HCT116 (cell line): ENCODE data around the gene RANBP10. TPM values are rescaled to one million over a fixed set of nuclear protein-coding genes. Genes with fewer than 3 reads are reported as not detected.

Experiments
- ATAC-seq: fragments of 200-7000 bp; cut with Tn5 transposase; 2 replicates; pipeline ENCODE4 v1.9.1; 2020; ENCODE audit warnings: mild to moderate bottlenecking, moderate library complexity
- BruUV-seq: library from RNA; stranded (reverse); fragments of 400-500 nt; replicated peaks from 2 replicates; lab custom pipeline; 2021; lab: Mats Ljungman, UMichigan
- CTCF ChIA-PET: fragments of 300-600 bp; sonication (Branson Sonifier 250); formaldehyde crosslinking; loops from one replicate; lab custom pipeline; 2021; ENCODE audit warnings: antibody characterized with exemption; lab: Charles Lee
- POLR2A ChIA-PET: fragments of 300-600, 350-600 bp; sonication (Branson Sonifier 250); formaldehyde crosslinking; loops from one replicate; lab custom pipeline; 2021; ENCODE audit warnings: antibody characterized with exemption; lab: Charles Lee
- RAD21 ChIA-PET, 2 experiments: fragments of 300-600 bp; sonication (Branson Sonifier 250); formaldehyde crosslinking; loops; one replicate each; lab custom pipeline; 2023; ENCODE audit warnings: low total read pairs in 2 of 2; ENCODE audit not compliant: uncharacterized antibody in 2 of 2, unreplicated experiment in 2 of 2, low non-redundant PET in 1 of 2; lab: Charles Lee
- DNase-seq: peaks from one replicate; pipeline ENCODE4 v3.0.0-alpha.2; 2010; ENCODE audit warnings: low read depth, low spot score
- H2AFZ ChIP-seq: fragments of 200-600 bp; shearing (Covaris generic), sonication (generic); 2 replicates; pipeline ENCODE4 v1.6.1; 2017; ENCODE audit warnings: low read depth, mixed run types, mixed read lengths, antibody characterized with exemption, low read length; ENCODE audit not compliant: poor library complexity, severe bottlenecking
- H3K27ac ChIP-seq: 2 replicates; pipeline ENCODE4 v1.5.1; 2012; ENCODE audit warnings: low read depth, low read length
- H3K27me3 ChIP-seq: fragments of 200-600 bp; sonication (generic); 2 replicates; pipeline ENCODE4 v1.6.1; 2016; ENCODE audit warnings: mixed run types, low read length, mixed read lengths; ENCODE audit not compliant: insufficient read depth
- H3K36me3 ChIP-seq, 2 experiments: fragments of 200-500 bp in 1 of 2; fragments of 200-600 bp in 1 of 2; sonication (Bioruptor generic) in 1 of 2; sonication (generic) in 1 of 2; 2 replicates each; pipeline versions ENCODE4 v1.5.1 to v1.6.1; 2014 to 2016; ENCODE audit warnings: low read length in 2 of 2, inconsistent platforms in 1 of 2, mixed read lengths in 1 of 2, mixed run types in 1 of 2; ENCODE audit not compliant: insufficient read depth in 2 of 2, control insufficient read depth in 1 of 2
- H3K4me1 ChIP-seq, 2 experiments: fragments of 200-600 bp in 1 of 2; sonication (generic) in 1 of 2; 2 replicates each; pipeline versions ENCODE4 v1.5.1 to v1.6.1; 2012 to 2017; ENCODE audit warnings: low read length in 2 of 2, inconsistent platforms in 1 of 2, mild to moderate bottlenecking in 1 of 2, mixed read lengths in 1 of 2, mixed run types in 1 of 2, moderate library complexity in 1 of 2; ENCODE audit not compliant: insufficient read depth in 2 of 2, control insufficient read depth in 1 of 2
- H3K4me2 ChIP-seq: fragments of 200-600 bp; sonication (generic); 2 replicates; pipeline ENCODE4 v1.6.1; 2017; ENCODE audit warnings: mixed run types, low read length, mixed read lengths
- H3K4me3 ChIP-seq, 2 experiments: fragments of 200-600 bp in 1 of 2; sonication (generic) in 1 of 2; replicated peaks in 1 of 2; 2 replicates each; pipeline ENCODE4 v1.5.1; 2011 to 2016; ENCODE audit warnings: low read length in 2 of 2, control low read depth in 1 of 2, low read depth in 1 of 2, mild to moderate bottlenecking in 1 of 2, mixed read lengths in 1 of 2, mixed run types in 1 of 2
- H3K79me2 ChIP-seq: fragments of 200-600 bp; sonication (generic); 2 replicates; pipeline ENCODE4 v1.6.1; 2017; ENCODE audit warnings: mild to moderate bottlenecking, mixed run types, low read length, moderate library complexity, mixed read lengths; ENCODE audit not compliant: insufficient read depth
- H3K9ac ChIP-seq: fragments of 200-600 bp; sonication (generic); 2 replicates; pipeline ENCODE4 v1.6.1; 2016; ENCODE audit warnings: low read length, mixed read lengths
- H3K9me2 ChIP-seq: fragments of 200-600 bp; sonication (generic), shearing (Covaris generic); 2 replicates; pipeline ENCODE4 v1.6.1; 2017; ENCODE audit warnings: mixed run types, mild to moderate bottlenecking, moderate library complexity; ENCODE audit not compliant: insufficient read depth
- H3K9me3 ChIP-seq, 2 experiments: fragments of 200-500 bp in 1 of 2; fragments of 200-600 bp in 1 of 2; sonication (Bioruptor generic) in 1 of 2; sonication (generic) in 1 of 2; 2 replicates each; pipeline ENCODE4 v1.6.1; 2014 to 2017; ENCODE audit warnings: low read length in 2 of 2, mixed read lengths in 2 of 2, inconsistent platforms in 1 of 2, low read depth in 1 of 2, mild to moderate bottlenecking in 1 of 2, mixed run types in 1 of 2, moderate library complexity in 1 of 2; ENCODE audit not compliant: control insufficient read depth in 1 of 2, insufficient read depth in 1 of 2
- H4K20me1 ChIP-seq: fragments of 200-600 bp; sonication (generic), shearing (Covaris generic); 2 replicates; pipeline ENCODE4 v1.6.1; 2017; ENCODE audit warnings: mixed run types, mild to moderate bottlenecking, moderate library complexity; ENCODE audit not compliant: insufficient read depth
- CTCF ChIP-seq, 3 experiments: fragments of 200-600 bp in 1 of 3; sonication (generic) in 1 of 3; IDR thresholded peaks in 2 of 3; conservative IDR thresholded peaks in 1 of 3; 2 replicates each; pipeline ENCODE4 v1.5.1; 2012 to 2017; ENCODE audit warnings: low read depth in 2 of 3, low read length in 2 of 3, antibody characterized with exemption in 1 of 3, borderline replicate concordance in 1 of 3, control low read depth in 1 of 3, mild to moderate bottlenecking in 1 of 3, mixed read lengths in 1 of 3, mixed run types in 1 of 3, moderate library complexity in 1 of 3; ENCODE audit not compliant: insufficient read depth in 1 of 3
- EGR1 ChIP-seq: IDR thresholded peaks from 2 replicates; pipeline ENCODE4 v1.6.1; 2012; ENCODE audit warnings: low read depth
- ELF1 ChIP-seq: IDR thresholded peaks from 2 replicates; pipeline ENCODE4 v1.6.1; 2012; ENCODE audit warnings: low read depth, borderline replicate concordance
- FOSL1 ChIP-seq: IDR thresholded peaks from 2 replicates; pipeline ENCODE4 v1.6.1; 2012; ENCODE audit warnings: low read depth
- JUND ChIP-seq: IDR thresholded peaks from 2 replicates; pipeline ENCODE4 v1.6.1; 2012
- MAX ChIP-seq: IDR thresholded peaks from 2 replicates; pipeline ENCODE4 v1.6.1; 2012
- SIN3A ChIP-seq: IDR thresholded peaks from 2 replicates; pipeline ENCODE4 v1.6.1; 2012; ENCODE audit warnings: low read depth
- SP1 ChIP-seq: IDR thresholded peaks from 2 replicates; pipeline ENCODE4 v1.6.1; 2012; ENCODE audit warnings: low read depth
- SRF ChIP-seq: IDR thresholded peaks from 2 replicates; pipeline ENCODE4 v1.6.1; 2012; ENCODE audit warnings: low read depth
- ZFX ChIP-seq: fragments of 450-650 bp; IDR thresholded peaks from 2 replicates; pipeline ENCODE4 v1.6.1; 2017
- intact Hi-C: fragments of 100-400 bp; cut with micrococcal nuclease; formaldehyde crosslinking; loops from 2 replicates; pipeline ENCODE4 v1.10.0; 2022
- total RNA-seq: library from RNA; stranded (reverse); gene quantifications from one replicate; pipeline ENCODE4 v1.2.1, GENCODE V29; 2021; ENCODE audit not compliant: unreplicated experiment
- TF ChIP-seq, protein P1 (sequence below): IDR thresholded peaks from 2 replicates; pipeline ENCODE4 v1.6.1; 2012; ENCODE audit warnings: low read depth
- TF ChIP-seq, protein P2 (sequence below): IDR thresholded peaks from 2 replicates; pipeline ENCODE4 v1.6.1; 2012

RANBP10 gene
- total RNA-seq, 1 experiment from 2014 or later: 16.9 TPM

DNA sequence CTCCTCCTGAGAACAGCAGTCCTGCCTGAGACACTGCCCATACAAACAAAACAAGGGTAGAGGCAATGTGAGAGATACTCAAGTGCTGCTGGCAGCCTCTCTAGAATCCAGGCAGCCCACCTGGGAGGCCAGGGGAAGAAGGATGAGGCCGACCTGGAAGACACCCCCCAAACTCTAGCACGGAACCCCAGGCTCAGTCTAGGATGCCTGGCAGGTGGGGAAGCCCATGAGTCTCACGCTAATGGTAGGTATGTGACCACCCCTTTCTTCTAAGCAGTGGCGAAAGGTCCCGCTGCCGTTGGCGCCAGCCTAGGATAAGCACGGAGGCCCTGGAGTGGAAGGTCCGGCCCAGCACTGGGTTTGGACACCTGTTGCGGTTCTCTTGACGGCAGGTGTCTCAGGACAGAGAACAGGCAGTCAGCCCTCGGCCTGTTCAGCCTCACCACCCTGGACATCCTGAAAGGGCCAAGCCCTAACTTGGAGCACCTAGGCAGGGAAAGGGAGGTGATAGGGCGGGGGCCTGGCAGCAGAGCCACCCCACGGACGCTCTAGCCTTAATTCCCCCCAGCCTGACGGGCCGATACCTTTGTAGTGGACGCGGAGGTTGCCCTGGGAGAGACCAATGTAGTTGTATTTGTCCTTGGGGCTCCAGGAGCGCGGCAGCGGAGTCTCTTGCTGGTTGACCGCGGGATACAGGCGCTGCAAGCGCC lies 487 bp downstream of the RANBP10 start:
- no peaks in the 10 kb centered on the region for H3K9me2 ChIP-seq
- H3K79me2 ChIP-seq: peaks cover 38% of the 10 kb centered on the region
- H3K4me1 ChIP-seq: peaks cover 12 to 23% of the 10 kb centered on the region in 2 experiments
- DNase-seq (no peak), ATAC-seq (peak; percentile 7)
- ChIA-PET RAD21 (interaction anchor here in 1 of 2 experiments (1.3 kb wide), 1 partner anchor 133 kb away, joined by 3 read pairs; no protein-coding TSS in a partner anchor), POLR2A (interaction anchor here (0.8 to 1.6 kb wide), 9 partner anchors 10 to 217 kb away, joined by 3 to 9 read pairs (median 3); partner anchors contain the start of genes DDX28, DUS2 and NUTF2), CTCF (interaction anchor here (1.0 to 3.0 kb wide), 4 partner anchors 9 to 133 kb away, joined by 3 to 57 read pairs (median 6); no protein-coding TSS in a partner anchor)
- BruUV-seq: no TSS peak
- peak overlapping the region; percentile 95 for H3K9ac ChIP-seq
- intact Hi-C loops: loop anchor here (1.0 to 10.0 kb wide), 3 partner anchors 40 to 281 kb away; partner anchors contain the start of genes NUTF2 and RIPOR1
- peak overlapping the region; percentile 93 for H3K4me2 ChIP-seq
- H3K27me3 ChIP-seq: no peaks in the 10 kb centered on the region
- no peaks in the 10 kb centered on the region for H4K20me1 ChIP-seq
- no peaks in the 10 kb centered on the region for H3K9me3 ChIP-seq
- H3K36me3 ChIP-seq: peaks cover 5 to 6% of the 10 kb centered on the region in 2 experiments; a peak in 2 of 4 replicates
- H3K4me3 ChIP-seq: peak overlapping the region; percentile 98 to 100
- no peak for TF ChIP-seq SIN3A
- TF ChIP-seq ZFX: peak; percentile 51; the same call in 1 of the 2 replicates
- H2AFZ ChIP-seq: no peak overlapping the region
- H3K27ac ChIP-seq: peak overlapping the region; percentile 68

GRCh38 chr16:67804853-67805542 lies 1.4 kb downstream of the RANBP10 start:
- Histone ChIP-seq H3K79me2 (peaks cover 46% of the 10 kb centered on the region), H3K27me3 (no peaks in the 10 kb centered on the region), H3K4me1 (peaks cover 12 to 31% of the 10 kb centered on the region in 2 experiments), H3K36me3 (peaks cover 5 to 6% of the 10 kb centered on the region in 2 experiments; a peak in 2 of 4 replicates), H3K9me3 (no peaks in the 10 kb centered on the region), H3K4me3 (peak overlapping the region; percentile 98 to 100), H3K4me2 (peak overlapping the region; percentile 93), H3K9me2 (no peaks in the 10 kb centered on the region), H2AFZ (no peak overlapping the region), H3K27ac (0 out of 2 replicates have a peak overlapping the region, but pooled peaks have one; percentile 0), H3K9ac (peak overlapping the region; percentile 95), H4K20me1 (no peaks in the 10 kb centered on the region)
- intact Hi-C loops: loop anchor here (5.0 to 10.0 kb wide), 2 partner anchors 133 to 280 kb away; partner anchors contain the start of gene RIPOR1
- DNase-seq (no peak), ATAC-seq (no peak)
- TSS peak; percentile 58 for BruUV-seq
- CTCF ChIA-PET: no interaction called here
- RAD21 ChIA-PET: no interaction called here
- POLR2A ChIA-PET: no interaction called here
- TF ChIP-seq ELF1: no peak
- TF ChIP-seq JUND: no peak
- no peak for TF ChIP-seq MAX
- TF ChIP-seq EGR1: no peak
- TF ChIP-seq SRF: no peak
- TF ChIP-seq, protein P1, sequence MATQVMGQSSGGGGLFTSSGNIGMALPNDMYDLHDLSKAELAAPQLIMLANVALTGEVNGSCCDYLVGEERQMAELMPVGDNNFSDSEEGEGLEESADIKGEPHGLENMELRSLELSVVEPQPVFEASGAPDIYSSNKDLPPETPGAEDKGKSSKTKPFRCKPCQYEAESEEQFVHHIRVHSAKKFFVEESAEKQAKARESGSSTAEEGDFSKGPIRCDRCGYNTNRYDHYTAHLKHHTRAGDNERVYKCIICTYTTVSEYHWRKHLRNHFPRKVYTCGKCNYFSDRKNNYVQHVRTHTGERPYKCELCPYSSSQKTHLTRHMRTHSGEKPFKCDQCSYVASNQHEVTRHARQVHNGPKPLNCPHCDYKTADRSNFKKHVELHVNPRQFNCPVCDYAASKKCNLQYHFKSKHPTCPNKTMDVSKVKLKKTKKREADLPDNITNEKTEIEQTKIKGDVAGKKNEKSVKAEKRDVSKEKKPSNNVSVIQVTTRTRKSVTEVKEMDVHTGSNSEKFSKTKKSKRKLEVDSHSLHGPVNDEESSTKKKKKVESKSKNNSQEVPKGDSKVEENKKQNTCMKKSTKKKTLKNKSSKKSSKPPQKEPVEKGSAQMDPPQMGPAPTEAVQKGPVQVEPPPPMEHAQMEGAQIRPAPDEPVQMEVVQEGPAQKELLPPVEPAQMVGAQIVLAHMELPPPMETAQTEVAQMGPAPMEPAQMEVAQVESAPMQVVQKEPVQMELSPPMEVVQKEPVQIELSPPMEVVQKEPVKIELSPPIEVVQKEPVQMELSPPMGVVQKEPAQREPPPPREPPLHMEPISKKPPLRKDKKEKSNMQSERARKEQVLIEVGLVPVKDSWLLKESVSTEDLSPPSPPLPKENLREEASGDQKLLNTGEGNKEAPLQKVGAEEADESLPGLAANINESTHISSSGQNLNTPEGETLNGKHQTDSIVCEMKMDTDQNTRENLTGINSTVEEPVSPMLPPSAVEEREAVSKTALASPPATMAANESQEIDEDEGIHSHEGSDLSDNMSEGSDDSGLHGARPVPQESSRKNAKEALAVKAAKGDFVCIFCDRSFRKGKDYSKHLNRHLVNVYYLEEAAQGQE: no peak
- no peak for TF ChIP-seq CTCF (IDR thresholded peaks at IDR 0.05 in 2 of 3, conservative IDR thresholded peaks at IDR 0.05 in 1 of 3; ENCODE audit: borderline replicate concordance in 1 of 3, insufficient read depth in 1 of 3, low read depth in 2 of 3, low read length in 2 of 3)
- TF ChIP-seq ZFX: no peak
- TF ChIP-seq SP1: no peak
- TF ChIP-seq FOSL1: no peak
- TF ChIP-seq, protein P2, sequence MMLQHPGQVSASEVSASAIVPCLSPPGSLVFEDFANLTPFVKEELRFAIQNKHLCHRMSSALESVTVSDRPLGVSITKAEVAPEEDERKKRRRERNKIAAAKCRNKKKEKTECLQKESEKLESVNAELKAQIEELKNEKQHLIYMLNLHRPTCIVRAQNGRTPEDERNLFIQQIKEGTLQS: no peak
